ENCODE measurements around the gene ZNF205. TPM values are rescaled to one million over a fixed set of nuclear protein-coding genes. Genes with fewer than 3 reads are reported as not detected.

The ZNF205 gene
- total and polyA plus RNA-seq, 2 of the 4 experiments (the other 2 are of a cell fraction): 8.2 to 12.7 TPM

- no peak overlapping the region for H2BK5ac ChIP-seq (ENCODE audit: low read depth, low read length, poor library complexity, severe bottlenecking)
- no peak overlapping the region for H4K8ac ChIP-seq (ENCODE audit: low read depth in 2 of 2, low read length in 2 of 2)
- no peak overlapping the region for H2AK9ac ChIP-seq (replicated peaks; ENCODE audit: low read depth, low read length, poor library complexity)
- CTCF ChIA-PET: no interaction called here
- H3K4me1 ChIP-seq (ENCODE audit: control insufficient read depth, insufficient read depth, low read length): no peaks in the 10 kb centered on the region
- intact Hi-C loops (cut with micrococcal nuclease) (no loop called here), dilution Hi-C loops (cut with HindIII; ENCODE audit: low sequenced_read_pairs, unreplicated experiment) (no loop called here), in situ Hi-C loops (cut with MboI; ENCODE audit: low sequenced_read_pairs) (no loop called here)
- no peak overlapping the region for H3K18ac ChIP-seq (ENCODE audit: low read depth, low read length)
- DNase-seq (no peak), ATAC-seq (ENCODE audit: low read depth) (no peak)
- H3K23ac ChIP-seq (ENCODE audit: low read depth, low read length): no peak overlapping the region
- H2BK15ac ChIP-seq (ENCODE audit: low read depth, low read length): no peak overlapping the region
- no peak overlapping the region for H2AFZ ChIP-seq (replicated peaks; ENCODE audit: low read length, poor library complexity)
- TF ChIP-seq BHLHE40 (IDR thresholded peaks at IDR 0.05; ENCODE audit: low read depth, low read length) (no peak), SMC3 (IDR thresholded peaks at IDR 0.05; ENCODE audit: low read depth, low read length) (no peak), RFX5 (IDR thresholded peaks at IDR 0.05; ENCODE audit: low read depth, low read length) (no peak), ELK1 (IDR thresholded peaks at IDR 0.05; ENCODE audit: borderline replicate concordance, low read depth, low read length) (no peak), MXI1 (IDR thresholded peaks at IDR 0.05; ENCODE audit: borderline replicate concordance, low read depth, low read length) (no peak), RAD21 (IDR thresholded peaks at IDR 0.05; ENCODE audit: low read length) (no peak), NFE2L2 (IDR thresholded peaks at IDR 0.05; ENCODE audit: low read depth, low read length) (no peak), CTCF (conservative IDR thresholded peaks at IDR 0.05; ENCODE audit: low read depth, low read length) (no peak), FOS (IDR thresholded peaks at IDR 0.05; ENCODE audit: low read depth, low read length) (no peak), POLR2A (IDR thresholded peaks at IDR 0.05; ENCODE audit: low read depth, low read length) (no peak), MAZ (IDR thresholded peaks at IDR 0.05; ENCODE audit: borderline replicate concordance, low read depth, low read length) (no peak)
- TF ChIP-seq, protein P1, sequence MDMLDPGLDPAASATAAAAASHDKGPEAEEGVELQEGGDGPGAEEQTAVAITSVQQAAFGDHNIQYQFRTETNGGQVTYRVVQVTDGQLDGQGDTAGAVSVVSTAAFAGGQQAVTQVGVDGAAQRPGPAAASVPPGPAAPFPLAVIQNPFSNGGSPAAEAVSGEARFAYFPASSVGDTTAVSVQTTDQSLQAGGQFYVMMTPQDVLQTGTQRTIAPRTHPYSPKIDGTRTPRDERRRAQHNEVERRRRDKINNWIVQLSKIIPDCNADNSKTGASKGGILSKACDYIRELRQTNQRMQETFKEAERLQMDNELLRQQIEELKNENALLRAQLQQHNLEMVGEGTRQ (IDR thresholded peaks at IDR 0.05; ENCODE audit: low read depth, low read length): no peak
- H3K56ac ChIP-seq (ENCODE audit: extremely low read depth, insufficient read depth, low read length): no peak overlapping the region
- no peak overlapping the region for H3K9ac ChIP-seq (ENCODE audit: low read depth, low read length)
- peaks cover 13% of the 10 kb centered on the region for H3K27me3 ChIP-seq (ENCODE audit: control insufficient read depth, insufficient read depth, low read length)
- no peak overlapping the region for H3K4me3 ChIP-seq (ENCODE audit: insufficient read depth, low read depth, low read length)
- no peak overlapping the region for H2BK120ac ChIP-seq (ENCODE audit: low read depth, low read length)
- no peaks in the 10 kb centered on the region for H3K9me3 ChIP-seq (ENCODE audit: control insufficient read depth, insufficient read depth, low read length)
- no peaks in the 10 kb centered on the region for H3K36me3 ChIP-seq (ENCODE audit: control insufficient read depth, insufficient read depth, low read length)
- no peak overlapping the region for H4K5ac ChIP-seq (ENCODE audit: low read depth, low read length)
- H4K20me1 ChIP-seq (ENCODE audit: insufficient read depth, low read length): no peaks in the 10 kb centered on the region
- POLR2A ChIA-PET (ENCODE audit: unreplicated experiment): no interaction called here
- no peak overlapping the region for H3K4ac ChIP-seq (ENCODE audit: low read depth, low read length)
- H3K14ac ChIP-seq (replicated peaks; ENCODE audit: low read depth, low read length): no peak overlapping the region
- no TSS peak for BruUV-seq (replicated peaks)
- no peak overlapping the region for H3K27ac ChIP-seq (ENCODE audit: insufficient read depth, low read length)
- H2AK5ac ChIP-seq (ENCODE audit: low read depth, low read length): no peak overlapping the region
- no peaks in the 10 kb centered on the region for H3K79me1 ChIP-seq (ENCODE audit: low read depth in 1 of 2, low read length in 2 of 2)
- no peak overlapping the region for H2BK20ac ChIP-seq (ENCODE audit: low read depth, low read length)
- no peak overlapping the region for H3K4me2 ChIP-seq (ENCODE audit: low read depth, low read length)
- no CpG with 5 or more reads among the region's 17 CpGs for WGBS, 2 experiments (ENCODE audit: extremely low coverage in 2 of 2, insufficient read length in 1 of 2)
- no peaks in the 10 kb centered on the region for H3K9me1 ChIP-seq (ENCODE audit: insufficient read depth, low read length)
- H4K91ac ChIP-seq (ENCODE audit: insufficient read depth, low read depth, low read length): no peak overlapping the region
Observed at GRCh38 chr16:3085868-3086595, 26.4 kb upstream of the ZNF205 start.
